Osteocyte (in vitro differentiated cells): Measurements from ENCODE around the gene NDUFS2. TPM values are rescaled to one million over a fixed set of nuclear protein-coding genes. Genes with fewer than 3 reads are reported as not detected.
A peak's percentile ranks its signal among the peaks of the same experiment; 100 is the strongest.

ENCODE experiments used
- DNase-seq: peaks from one replicate; pipeline ENCODE4 v3.0.0; 2021; ENCODE audit warnings: mixed read lengths; ENCODE audit not compliant: unreplicated experiment; ENCODE audit errors: extremely low spot score
- H3K27ac Mint-ChIP-seq: one replicate; pipeline ENCODE4 v1.8.0; 2021; ENCODE audit warnings: mild to moderate bottlenecking, mixed read lengths; ENCODE audit not compliant: unreplicated experiment
- H3K27me3 Mint-ChIP-seq: one replicate; pipeline ENCODE4 v1.8.0; 2021; ENCODE audit warnings: mixed read lengths; ENCODE audit not compliant: unreplicated experiment
- H3K36me3 Mint-ChIP-seq: one replicate; pipeline ENCODE4 v1.8.0; 2021; ENCODE audit warnings: mixed read lengths; ENCODE audit not compliant: unreplicated experiment
- H3K4me1 Mint-ChIP-seq: one replicate; pipeline ENCODE4 v1.8.0; 2021; ENCODE audit warnings: mixed read lengths; ENCODE audit not compliant: unreplicated experiment
- H3K4me3 Mint-ChIP-seq: one replicate; pipeline ENCODE4 v1.8.0; 2021; ENCODE audit warnings: mild to moderate bottlenecking, moderate library complexity, mixed read lengths; ENCODE audit not compliant: unreplicated experiment
- H3K9me3 Mint-ChIP-seq: one replicate; pipeline ENCODE4 v1.8.0; 2021; ENCODE audit warnings: mixed read lengths; ENCODE audit not compliant: unreplicated experiment
- total RNA-seq: library from RNA; stranded (reverse); gene quantifications from 2 replicates; pipeline ENCODE4 v1.2.1, GENCODE V29; 2021
- TF ChIP-seq, protein P1 (sequence below): fragments of 200-600 bp; sonication (generic); IDR thresholded peaks from 2 replicates; pipeline ENCODE4 v1.5.0; 2021; ENCODE audit warnings: antibody characterized with exemption, mild to moderate bottlenecking, moderate library complexity

Gene NDUFS2
- total RNA-seq, 1 donor from 2014 or later = 82.5 TPM

DNA sequence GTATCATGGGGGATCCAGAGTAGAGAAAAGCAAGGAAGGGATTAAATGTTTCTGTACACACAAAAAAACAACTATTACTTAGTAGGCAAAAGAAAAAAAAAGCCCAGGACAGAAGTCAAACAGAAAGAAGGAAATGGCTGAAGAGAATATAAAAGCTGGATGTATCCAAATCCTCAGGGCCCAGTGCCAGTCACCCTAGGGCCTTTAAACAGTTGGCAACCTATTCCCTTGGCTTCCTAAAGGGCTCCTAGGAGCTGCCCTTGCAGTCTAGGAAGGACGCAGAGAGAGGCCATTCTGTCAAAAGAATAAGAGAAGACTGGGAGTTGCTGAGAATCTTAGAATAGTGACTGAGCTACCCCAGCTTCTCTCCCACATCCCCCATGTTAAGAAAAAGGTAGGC lies 29.8 kb upstream of the NDUFS2 start:
- Mint-ChIP-seq H3K36me3 (peaks cover 37% of the 10 kb centered on the region), H3K9me3 (no peaks in the 10 kb centered on the region), H3K27me3 (no peaks in the 10 kb centered on the region), H3K4me3 (no peak overlapping the region), H3K4me1 (peaks cover 44% of the 10 kb centered on the region), H3K27ac (peak overlapping the region; percentile 66)
- TF ChIP-seq, protein P1, sequence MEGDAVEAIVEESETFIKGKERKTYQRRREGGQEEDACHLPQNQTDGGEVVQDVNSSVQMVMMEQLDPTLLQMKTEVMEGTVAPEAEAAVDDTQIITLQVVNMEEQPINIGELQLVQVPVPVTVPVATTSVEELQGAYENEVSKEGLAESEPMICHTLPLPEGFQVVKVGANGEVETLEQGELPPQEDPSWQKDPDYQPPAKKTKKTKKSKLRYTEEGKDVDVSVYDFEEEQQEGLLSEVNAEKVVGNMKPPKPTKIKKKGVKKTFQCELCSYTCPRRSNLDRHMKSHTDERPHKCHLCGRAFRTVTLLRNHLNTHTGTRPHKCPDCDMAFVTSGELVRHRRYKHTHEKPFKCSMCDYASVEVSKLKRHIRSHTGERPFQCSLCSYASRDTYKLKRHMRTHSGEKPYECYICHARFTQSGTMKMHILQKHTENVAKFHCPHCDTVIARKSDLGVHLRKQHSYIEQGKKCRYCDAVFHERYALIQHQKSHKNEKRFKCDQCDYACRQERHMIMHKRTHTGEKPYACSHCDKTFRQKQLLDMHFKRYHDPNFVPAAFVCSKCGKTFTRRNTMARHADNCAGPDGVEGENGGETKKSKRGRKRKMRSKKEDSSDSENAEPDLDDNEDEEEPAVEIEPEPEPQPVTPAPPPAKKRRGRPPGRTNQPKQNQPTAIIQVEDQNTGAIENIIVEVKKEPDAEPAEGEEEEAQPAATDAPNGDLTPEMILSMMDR = no peak
- DNase-seq = no peak

DNA sequence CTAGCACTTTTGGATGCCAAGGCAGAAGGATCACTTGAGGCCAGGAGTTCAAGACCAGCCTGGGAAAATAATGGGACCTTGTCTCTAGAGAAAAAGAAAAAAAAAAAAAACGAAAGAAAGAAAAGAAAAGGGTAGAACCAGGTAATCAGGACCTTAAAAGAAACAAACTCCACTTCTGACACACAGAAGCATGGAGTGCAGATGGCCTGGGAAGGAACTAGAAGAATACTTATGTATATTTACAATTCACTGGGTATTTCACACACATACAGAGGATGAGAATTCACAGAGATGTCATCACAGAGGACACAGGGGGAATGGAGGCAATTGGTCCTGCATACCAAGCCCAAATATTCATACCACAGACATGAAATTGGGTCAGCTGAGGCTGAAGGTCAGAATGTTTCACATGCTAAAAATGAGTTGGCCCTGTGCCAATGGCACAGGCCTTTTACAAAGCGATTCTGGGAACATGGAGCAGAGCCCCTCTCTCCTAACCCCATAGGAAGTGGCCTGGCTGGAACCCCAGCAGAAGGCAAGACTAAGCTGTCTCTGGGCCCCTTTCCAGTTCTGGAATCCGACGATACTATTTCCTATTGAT lies 29.3 kb upstream of the NDUFS2 start:
- peaks cover 44% of the 10 kb centered on the region for H3K4me1 Mint-ChIP-seq
- DNase-seq = no peak

DNA sequence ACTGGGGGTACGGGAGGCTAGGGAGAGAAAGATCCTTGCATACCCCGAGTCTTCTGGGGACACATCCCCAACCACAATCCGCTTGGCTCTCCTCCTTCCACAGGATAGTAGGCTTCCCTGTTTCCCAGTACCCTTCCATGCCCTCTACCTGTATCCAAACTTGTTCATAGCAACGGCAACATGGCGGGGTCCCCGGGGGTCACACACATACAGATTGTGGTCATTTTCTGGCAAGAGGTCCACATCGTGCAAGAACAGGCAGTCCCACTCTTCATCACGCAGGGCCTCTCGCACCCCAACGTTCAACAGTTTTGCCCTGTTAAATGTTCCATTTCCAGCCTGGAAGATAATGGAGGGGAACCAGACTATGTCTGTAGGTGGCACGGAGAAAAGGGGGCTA lies 28.5 kb upstream of the NDUFS2 start:
- DNase-seq = no peak
- Mint-ChIP-seq H3K36me3 (peaks cover 37% of the 10 kb centered on the region), H3K4me1 (peaks cover 40% of the 10 kb centered on the region), H3K9me3 (no peaks in the 10 kb centered on the region), H3K4me3 (no peak overlapping the region), H3K27me3 (no peaks in the 10 kb centered on the region), H3K27ac (peak overlapping the region; percentile 66)
- TF ChIP-seq, protein P1 = no peak

More for the DNA sequence above, 29.3 kb upstream of the NDUFS2 start:
- H3K27me3 Mint-ChIP-seq = no peaks in the 10 kb centered on the region
- peak overlapping the region; percentile 66 for H3K27ac Mint-ChIP-seq
- no peak overlapping the region for H3K4me3 Mint-ChIP-seq
- H3K36me3 Mint-ChIP-seq = peaks cover 37% of the 10 kb centered on the region
- H3K9me3 Mint-ChIP-seq = no peaks in the 10 kb centered on the region
- TF ChIP-seq, protein P1 = no peak

DNA sequence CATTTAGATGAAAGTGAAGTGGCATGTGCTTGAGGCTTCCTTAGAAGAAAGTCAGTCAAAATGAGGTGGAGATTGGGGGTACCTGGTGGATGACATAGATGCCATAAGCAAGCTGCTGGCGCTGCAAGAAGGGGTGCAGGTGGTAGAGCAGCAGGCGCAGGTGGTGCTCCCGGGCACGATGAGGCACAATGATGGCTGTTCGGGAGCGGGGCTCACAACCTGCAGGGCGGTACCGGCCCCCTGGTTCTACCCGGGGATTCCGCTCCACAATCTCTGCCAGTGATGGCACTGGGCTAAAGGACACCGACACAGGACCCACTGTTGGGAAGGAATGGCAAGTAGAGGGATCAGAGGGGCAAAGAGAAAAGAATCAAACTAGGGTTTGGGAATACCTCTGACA lies 27.3 kb upstream of the NDUFS2 start:
- no peak overlapping the region for H3K27ac Mint-ChIP-seq
- no peak for DNase-seq
- H3K27me3 Mint-ChIP-seq = no peaks in the 10 kb centered on the region
- H3K9me3 Mint-ChIP-seq = no peaks in the 10 kb centered on the region
- TF ChIP-seq, protein P1 = no peak
- peaks cover 33% of the 10 kb centered on the region for H3K36me3 Mint-ChIP-seq
- H3K4me3 Mint-ChIP-seq = no peak overlapping the region
- H3K4me1 Mint-ChIP-seq = peaks cover 40% of the 10 kb centered on the region

DNA sequence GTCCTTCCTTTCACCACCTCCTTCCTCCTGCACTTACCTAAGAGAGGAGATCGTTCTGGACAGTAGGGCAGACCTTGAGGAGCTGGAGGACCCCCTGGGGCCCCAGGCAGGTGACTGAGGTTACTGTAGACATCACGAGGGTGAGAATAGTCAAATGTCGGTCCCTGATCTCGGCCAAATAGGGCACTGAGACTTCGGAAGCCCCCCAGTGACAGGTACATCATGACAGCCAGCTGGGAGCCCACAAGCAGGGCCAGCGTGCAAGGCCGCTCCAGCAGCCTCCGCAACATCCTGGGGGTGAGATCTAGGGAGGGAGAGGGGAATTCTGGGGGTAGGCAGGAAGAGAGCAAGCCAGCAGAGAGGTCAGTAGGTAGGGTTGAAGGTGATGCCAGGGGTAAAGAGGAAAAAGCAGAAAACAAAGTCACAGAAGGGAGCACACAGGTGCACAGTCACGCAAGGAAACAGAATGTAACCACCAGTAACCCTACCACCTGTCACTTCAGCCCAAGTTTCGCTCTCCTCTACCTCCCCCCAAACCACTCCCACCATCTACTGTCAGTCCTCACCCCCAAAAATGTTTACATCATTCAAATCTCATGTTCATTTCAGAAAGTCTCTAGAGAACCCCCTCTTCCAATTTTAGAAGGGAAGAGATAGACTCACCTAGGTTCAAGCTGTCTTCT lies 26.3 kb upstream of the NDUFS2 start:
- H3K9me3 Mint-ChIP-seq = no peaks in the 10 kb centered on the region
- peaks cover 40% of the 10 kb centered on the region for H3K4me1 Mint-ChIP-seq
- H3K27ac Mint-ChIP-seq = peak overlapping the region; percentile 50
- H3K4me3 Mint-ChIP-seq = peak overlapping the region; percentile 100
- TF ChIP-seq, protein P1 = no peak
- H3K36me3 Mint-ChIP-seq = peaks cover 31% of the 10 kb centered on the region
- no peak for DNase-seq
- no peaks in the 10 kb centered on the region for H3K27me3 Mint-ChIP-seq
